ENCODE data around the gene FFAR1.

Gene FFAR1

DNA sequence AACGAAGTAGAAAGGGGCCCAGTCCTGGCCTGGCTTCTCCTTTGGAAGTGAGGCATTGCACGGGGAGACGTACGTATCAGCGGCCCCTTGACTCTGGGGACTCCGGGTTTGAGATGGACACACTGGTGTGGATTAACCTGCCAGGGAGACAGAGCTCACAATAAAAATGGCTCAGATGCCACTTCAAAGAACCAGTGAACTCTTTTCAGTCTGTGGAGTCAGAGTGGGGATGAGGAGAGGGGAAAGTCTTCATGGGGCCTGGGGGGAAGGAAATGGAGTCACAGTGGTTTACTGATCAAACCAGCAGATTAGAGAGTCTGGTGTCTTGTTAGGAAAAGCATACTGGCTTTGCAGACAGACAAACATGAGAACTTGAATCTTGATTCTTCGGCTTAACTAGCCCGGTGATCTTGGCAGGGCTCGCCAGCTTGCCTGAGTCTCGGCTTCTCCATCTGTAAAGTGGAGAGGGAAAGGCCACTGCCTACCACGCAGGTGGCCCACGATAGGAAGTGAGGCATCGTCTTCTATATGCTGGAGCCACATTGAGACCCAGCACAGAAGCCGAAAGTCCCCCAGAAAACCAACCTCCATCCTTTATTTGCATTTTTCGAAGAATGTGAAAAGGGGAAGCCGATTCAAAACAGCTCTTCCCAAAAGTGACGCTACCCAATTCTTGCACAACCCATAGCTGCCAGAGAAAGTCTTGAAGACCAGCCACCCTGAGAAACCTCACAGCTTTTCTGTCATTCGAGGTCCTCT is at the start of gene FFAR1:
TSS of gene FFAR1 (plus strand) at position 732 of the 759 bp plus-strand sequence. CDS start 3,650 bp downstream, outside the sequence.
- no peak for DNase-seq

DNA sequence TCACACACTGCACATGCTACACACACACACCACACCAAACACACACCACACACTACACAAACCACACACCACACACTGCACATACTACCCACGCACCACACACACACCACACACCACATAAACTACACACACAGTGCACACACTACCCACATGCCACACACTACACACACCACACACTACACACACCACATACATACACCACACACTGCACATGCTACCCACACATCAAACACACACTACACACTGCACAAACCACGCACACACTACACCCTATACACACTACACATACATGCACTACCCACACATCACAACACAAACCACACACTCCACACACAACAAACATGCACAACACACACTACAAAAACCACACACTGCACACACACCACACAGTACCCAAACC is 49.8 kb upstream of the FFAR1 start:
- no peak for DNase-seq

DNA sequence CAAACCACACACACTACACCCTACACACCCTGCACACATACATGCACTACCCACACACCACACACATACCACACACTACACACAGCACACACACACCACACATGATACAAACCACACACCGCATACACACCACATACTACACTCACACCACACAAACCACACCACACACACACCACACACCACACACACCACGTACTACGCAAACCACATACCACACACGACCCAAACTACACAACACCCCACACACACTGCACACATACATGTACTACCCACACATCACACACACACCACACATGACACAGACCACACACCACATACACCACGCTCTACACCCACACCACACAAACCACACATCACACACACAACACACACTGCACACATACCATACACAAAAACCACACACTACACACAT is 49.1 kb upstream of the FFAR1 start:
- DNase-seq = no peak

- DNase-seq = no peak
Observed at GRCh38 chr19:35299523-35300338, 48.0 kb upstream of the FFAR1 start.

- DNase-seq = no peak
Observed at GRCh38 chr19:35300339-35300649, 47.4 kb upstream of the FFAR1 start.

DNA sequence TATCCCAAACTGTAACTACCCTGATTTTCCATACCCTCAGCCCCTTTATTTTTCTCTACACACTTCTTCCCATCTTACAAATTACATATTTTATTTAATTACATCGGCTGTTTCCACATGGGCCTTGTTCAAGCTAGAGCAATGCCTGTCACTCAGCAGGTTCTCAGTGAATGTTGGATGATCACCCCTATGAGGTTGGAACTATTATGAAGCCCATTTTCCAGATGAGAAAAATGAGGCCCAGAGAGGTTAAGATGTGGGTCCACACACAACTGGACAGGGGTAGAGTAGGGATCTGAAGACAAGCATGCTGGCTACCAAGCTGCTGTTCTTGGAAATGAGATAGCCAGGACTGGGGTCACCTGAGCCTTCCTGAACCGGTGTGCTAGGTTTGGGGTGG is 45.7 kb upstream of the FFAR1 start:
- no peak for DNase-seq

DNA sequence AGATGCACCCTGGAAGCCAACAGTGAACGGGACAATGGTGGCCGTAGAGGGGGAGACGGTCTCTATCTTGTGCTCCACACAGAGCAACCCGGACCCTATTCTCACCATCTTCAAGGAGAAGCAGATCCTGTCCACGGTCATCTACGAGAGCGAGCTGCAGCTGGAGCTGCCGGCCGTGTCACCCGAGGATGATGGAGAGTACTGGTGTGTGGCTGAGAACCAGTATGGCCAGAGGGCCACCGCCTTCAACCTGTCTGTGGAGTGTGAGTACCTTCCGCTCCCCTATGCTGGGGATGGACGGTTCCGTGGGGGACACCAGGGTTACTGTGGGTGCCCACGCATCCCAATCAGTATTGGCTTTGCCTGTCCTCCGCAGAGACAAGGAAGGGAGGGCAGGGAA is 45.3 kb upstream of the FFAR1 start:
- no peak for DNase-seq

GRCh38 chr19:35303357-35303915 is 44.3 kb upstream of the FFAR1 start:
- DNase-seq = peak; percentile 87

DNA sequence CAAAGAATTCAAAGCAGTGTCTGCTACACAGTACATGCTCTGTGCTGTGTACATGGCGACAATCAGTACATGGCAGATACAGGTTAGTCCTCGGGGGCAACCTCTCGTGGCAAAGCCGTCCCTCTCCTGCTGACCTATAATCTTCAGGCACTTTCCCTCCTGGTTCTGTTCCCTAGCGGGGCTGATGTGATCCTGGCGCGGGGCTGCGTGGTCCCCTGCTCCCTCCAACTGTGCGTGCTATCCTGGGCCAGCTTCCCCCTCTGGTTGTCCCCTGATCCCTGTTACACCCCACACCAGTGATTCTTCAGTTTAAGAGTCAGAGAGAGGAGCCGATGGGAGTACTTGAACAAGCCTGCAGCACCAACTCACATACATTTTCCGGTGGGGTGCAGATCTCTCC is 43.7 kb upstream of the FFAR1 start:
- no peak for DNase-seq

- DNase-seq = no peak
Observed at GRCh38 chr19:35305181-35305580, 42.5 kb upstream of the FFAR1 start.

DNA sequence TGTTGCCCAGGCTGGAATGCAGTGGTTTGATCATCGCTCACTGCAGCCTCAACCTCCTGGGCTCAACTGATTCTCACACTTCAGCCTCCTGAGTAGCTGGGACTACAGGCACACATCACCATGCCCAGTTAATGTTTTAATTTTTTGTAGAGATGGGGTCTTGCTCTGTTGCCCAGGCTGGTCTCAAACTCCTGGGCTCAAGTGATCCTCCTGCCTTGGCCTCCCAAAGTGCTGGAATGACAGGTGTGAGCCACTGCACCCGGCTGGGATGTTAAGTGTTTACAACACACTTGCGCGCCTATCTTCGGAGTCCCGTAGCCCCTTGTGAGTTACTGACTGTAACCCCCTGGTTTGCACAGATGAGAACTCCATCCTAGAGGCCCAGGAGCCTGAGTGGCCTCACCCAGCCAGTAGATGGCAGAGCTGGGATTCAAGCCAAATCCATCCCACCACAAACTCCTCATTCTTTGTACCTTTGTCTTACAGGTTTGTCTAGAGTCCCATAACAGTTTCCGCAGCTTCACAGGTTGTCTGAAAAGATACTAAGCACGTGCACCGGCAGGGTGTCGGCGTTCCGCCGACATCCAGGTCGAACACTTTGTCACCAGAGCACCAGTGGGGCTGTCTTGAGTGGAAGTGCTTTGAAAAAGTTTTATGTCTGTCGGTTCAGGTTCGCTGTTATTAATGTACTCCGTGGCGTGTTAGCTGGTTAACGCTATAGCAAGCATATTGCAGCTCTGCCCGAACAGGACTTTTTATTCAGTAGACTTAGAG is 41.0 kb upstream of the FFAR1 start:
- DNase-seq = no peak

DNA sequence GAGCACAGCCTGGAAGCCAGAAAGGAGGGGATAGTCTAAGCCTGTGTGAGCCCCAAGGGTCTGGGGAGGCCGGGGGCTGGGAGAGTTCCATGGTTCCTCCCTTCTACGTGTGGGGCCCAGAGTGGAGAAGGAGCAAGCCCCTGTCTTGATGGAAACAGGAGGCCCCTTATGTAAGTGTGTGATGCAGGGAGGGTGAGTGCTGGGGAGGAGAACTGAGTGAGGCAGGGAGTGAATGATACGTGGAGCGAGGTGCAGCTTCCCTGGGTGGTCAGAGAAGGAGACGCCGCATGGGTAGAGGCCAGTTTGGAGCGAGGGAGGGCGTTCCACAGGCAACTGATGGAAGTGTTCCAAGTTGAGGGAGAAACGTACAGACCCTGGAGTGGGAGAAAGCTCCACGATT is 39.8 kb upstream of the FFAR1 start:
- no peak for DNase-seq

DNA sequence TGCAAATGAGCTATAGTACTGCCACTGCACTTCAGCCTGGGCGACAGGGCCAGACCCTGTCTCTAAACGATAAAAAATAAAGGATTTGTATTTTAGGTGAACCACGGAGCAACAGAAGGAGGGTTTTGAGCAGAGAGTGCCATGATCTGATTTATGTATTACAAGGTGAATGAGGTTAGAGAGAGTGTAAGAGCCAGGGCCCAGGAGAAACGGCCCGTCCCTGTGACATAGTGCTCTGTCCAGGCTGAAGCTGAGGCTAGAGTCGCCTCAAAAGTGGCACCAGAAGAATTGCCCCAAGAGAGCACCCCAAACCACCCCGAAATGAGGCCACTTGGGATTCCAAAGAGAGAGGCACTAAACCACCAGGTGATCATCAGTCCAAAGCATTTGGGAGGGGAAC is 38.8 kb upstream of the FFAR1 start:
- no peak for DNase-seq

GRCh38 chr19:35309481-35310279 is 38.0 kb upstream of the FFAR1 start:
- DNase-seq = no peak

- DNase-seq = no peak
Observed at GRCh38 chr19:35310331-35310730, 37.4 kb upstream of the FFAR1 start.

- DNase-seq = no peak
Observed at GRCh38 chr19:35310811-35311465, 36.8 kb upstream of the FFAR1 start.

GRCh38 chr19:35311901-35312665 is 35.6 kb upstream of the FFAR1 start:
- no peak for DNase-seq

- DNase-seq = no peak
Observed at GRCh38 chr19:35313587-35313986, 34.1 kb upstream of the FFAR1 start.

GRCh38 chr19:35314031-35314430 is 33.7 kb upstream of the FFAR1 start:
- DNase-seq = no peak

GRCh38 chr19:35314858-35315470 is 32.7 kb upstream of the FFAR1 start:
- no peak for DNase-seq

DNA sequence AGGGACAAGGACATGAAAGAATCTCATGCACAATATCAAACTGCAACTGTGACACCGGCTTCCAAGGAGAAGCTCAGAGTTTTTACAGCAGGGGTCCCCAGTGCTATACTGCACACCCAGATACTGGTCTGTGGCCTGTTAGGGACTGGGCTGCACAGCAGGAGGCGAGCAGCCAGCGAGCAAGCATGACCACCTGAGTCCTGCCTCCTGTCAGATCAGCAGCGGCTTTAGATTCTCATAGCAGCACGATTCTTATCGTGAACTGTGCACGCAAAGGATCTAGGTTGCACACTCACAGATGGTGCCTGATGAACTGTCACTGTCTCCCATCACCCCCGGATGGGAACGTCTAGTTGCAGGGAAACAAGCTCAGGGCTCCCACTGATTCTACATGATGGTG is 31.8 kb upstream of the FFAR1 start:
- DNase-seq = no peak

All from NCI-H2227 treated with DMSO at 0.1 percent for 48 hours (cell line).